Measurements from ENCODE around the gene CPED1. TPM values are rescaled to one million over a fixed set of nuclear protein-coding genes. Genes with fewer than 3 reads are reported as not detected.

Gene CPED1
- total and polyA plus RNA-seq, 2 experiments from 2014 or later = 0.17 to 0.47 TPM

GRCh38 chr7:120941064-120941463, 47.4 kb upstream of the CPED1 start:
- Mint-ChIP-seq H3K4me1 (no peaks in the 10 kb centered on the region), H3K27ac (no peak overlapping the region), H3K27me3 (ENCODE audit: insufficient read depth, low read depth, poor library complexity) (peaks cover 2% of the 10 kb centered on the region), H3K4me3 (no peak overlapping the region), H3K36me3 (ENCODE audit: low read depth) (no peaks in the 10 kb centered on the region), H3K9me3 (no peaks in the 10 kb centered on the region)
- TF ChIP-seq CTCF (conservative IDR thresholded peaks at IDR 0.05; ENCODE audit: low read depth in 2 of 2) (peak in 1 of 2 experiments; percentile 31; a peak in 2 of 4 replicates), ETS1 (IDR thresholded peaks at IDR 0.05) (no peak), JUNB (IDR thresholded peaks at IDR 0.05; ENCODE audit: unreplicated experiment) (no peak)
- no peaks in the 10 kb centered on the region for H4K20me1 ChIP-seq (replicated peaks; ENCODE audit: insufficient read depth)
- H3K27ac ChIP-seq (ENCODE audit: low read depth) = no peak overlapping the region
- no peak overlapping the region for H2AFZ ChIP-seq
- H3K4me3 ChIP-seq = no peak overlapping the region
- no peak for ATAC-seq
- H3K4me2 ChIP-seq = no peak overlapping the region
- DNase-seq (ENCODE audit: low spot score) = no peak
- no peaks in the 10 kb centered on the region for H3K4me1 ChIP-seq (ENCODE audit: insufficient read depth)
- H3K27me3 ChIP-seq (ENCODE audit: insufficient read depth) = no peaks in the 10 kb centered on the region
- no peaks in the 10 kb centered on the region for H3K79me2 ChIP-seq (replicated peaks; ENCODE audit: insufficient read depth)
- no peaks in the 10 kb centered on the region for H3F3A ChIP-seq (replicated peaks; ENCODE audit: low read depth)
- H3K9me2 ChIP-seq (ENCODE audit: insufficient read depth) = no peaks in the 10 kb centered on the region
- H3K36me3 ChIP-seq (ENCODE audit: insufficient read depth) = no peaks in the 10 kb centered on the region

GRCh38 chr7:120941856-120942255, 46.7 kb upstream of the CPED1 start:
- Histone ChIP-seq H3K79me2 (replicated peaks; ENCODE audit: insufficient read depth) (no peaks in the 10 kb centered on the region), H3K27ac (ENCODE audit: low read depth) (no peak overlapping the region), H2AFZ (no peak overlapping the region), H3F3A (replicated peaks; ENCODE audit: low read depth) (no peaks in the 10 kb centered on the region), H3K4me1 (ENCODE audit: insufficient read depth) (no peaks in the 10 kb centered on the region), H3K36me3 (ENCODE audit: insufficient read depth) (no peaks in the 10 kb centered on the region), H3K4me3 (no peak overlapping the region), H3K9me2 (ENCODE audit: insufficient read depth) (no peaks in the 10 kb centered on the region), H4K20me1 (replicated peaks; ENCODE audit: insufficient read depth) (no peaks in the 10 kb centered on the region), H3K27me3 (ENCODE audit: insufficient read depth) (no peaks in the 10 kb centered on the region), H3K4me2 (no peak overlapping the region)
- no peaks in the 10 kb centered on the region for H3K9me3 Mint-ChIP-seq
- no peak for ATAC-seq
- no peaks in the 10 kb centered on the region for H3K36me3 Mint-ChIP-seq (ENCODE audit: low read depth)
- no peak overlapping the region for H3K4me3 Mint-ChIP-seq
- peaks cover 2% of the 10 kb centered on the region for H3K27me3 Mint-ChIP-seq (ENCODE audit: insufficient read depth, low read depth, poor library complexity)
- DNase-seq (ENCODE audit: low spot score) = no peak
- H3K4me1 Mint-ChIP-seq = no peaks in the 10 kb centered on the region
- no peak overlapping the region for H3K27ac Mint-ChIP-seq
- TF ChIP-seq CREB1 (CRISPR knock-in tag; IDR thresholded peaks at IDR 0.05; ENCODE audit: low read depth) (no peak), STAT1 (IDR thresholded peaks at IDR 0.05; ENCODE audit: unreplicated experiment) (no peak), ZNF114 (CRISPR knock-in tag; IDR thresholded peaks at IDR 0.05) (no peak), ETS1 (IDR thresholded peaks at IDR 0.05) (no peak), EZH2phosphoT487 (IDR thresholded peaks at IDR 0.05; ENCODE audit: unreplicated experiment) (no peak), NANOG (IDR thresholded peaks at IDR 0.05; ENCODE audit: borderline replicate concordance) (no peak), ZNF331 (CRISPR knock-in tag; IDR thresholded peaks at IDR 0.05; ENCODE audit: low read depth) (no peak), ZNF462 (CRISPR knock-in tag; IDR thresholded peaks at IDR 0.05) (no peak), JUNB (IDR thresholded peaks at IDR 0.05; ENCODE audit: unreplicated experiment) (no peak)

All from GM23338 (cell line).